Measurements from ENCODE around the gene HIRA.
A peak's percentile ranks its signal among the peaks of the same experiment; 100 is the strongest.
"Not testable (repeated sequence)": the region's sequence is repeated elsewhere in the genome, so short reads cannot be mapped to it uniquely, and the experiment has no call there.

HIRA gene

DNA sequence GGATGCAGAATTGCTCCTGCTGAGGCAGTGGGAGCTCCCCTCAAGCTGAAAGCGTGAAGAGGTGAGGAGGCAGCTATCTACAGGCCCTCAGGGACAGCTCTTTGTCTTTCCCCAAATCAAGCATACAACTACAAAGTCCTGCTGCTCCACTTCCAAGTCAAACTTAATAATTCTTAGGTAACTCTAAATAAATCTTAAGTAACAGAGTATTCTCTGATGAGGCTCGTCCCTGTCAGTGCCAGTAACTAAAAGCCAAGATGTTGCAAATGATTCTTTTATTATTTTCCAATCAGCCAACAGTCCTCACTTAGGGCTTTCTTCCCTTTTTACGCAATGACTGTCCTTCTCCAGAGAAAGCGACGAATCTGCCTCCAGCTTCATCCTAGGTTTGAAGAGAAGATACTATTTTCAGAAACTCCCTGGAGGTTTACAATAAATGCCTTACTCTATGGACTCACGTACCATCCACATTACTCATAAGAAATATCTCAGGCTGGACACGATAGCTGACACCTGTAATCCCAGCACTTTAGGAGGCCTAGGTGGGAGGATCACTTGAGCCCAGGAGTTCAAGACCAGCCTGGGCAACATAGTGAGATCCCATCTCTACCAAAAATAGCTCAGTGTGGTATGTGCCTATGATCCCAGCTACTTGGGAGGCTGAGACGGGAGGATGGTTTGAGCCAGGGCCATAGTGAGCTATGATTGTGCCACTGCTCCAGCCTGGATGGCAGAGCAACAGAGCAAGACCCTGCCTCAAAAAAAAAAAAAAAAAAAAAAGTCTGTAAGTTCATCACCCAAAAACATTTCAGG lies 19.0 kb upstream of the HIRA start:
- DNase-seq (ENCODE audit: low spot score), result no peak
- TF ChIP-seq, protein P1, sequence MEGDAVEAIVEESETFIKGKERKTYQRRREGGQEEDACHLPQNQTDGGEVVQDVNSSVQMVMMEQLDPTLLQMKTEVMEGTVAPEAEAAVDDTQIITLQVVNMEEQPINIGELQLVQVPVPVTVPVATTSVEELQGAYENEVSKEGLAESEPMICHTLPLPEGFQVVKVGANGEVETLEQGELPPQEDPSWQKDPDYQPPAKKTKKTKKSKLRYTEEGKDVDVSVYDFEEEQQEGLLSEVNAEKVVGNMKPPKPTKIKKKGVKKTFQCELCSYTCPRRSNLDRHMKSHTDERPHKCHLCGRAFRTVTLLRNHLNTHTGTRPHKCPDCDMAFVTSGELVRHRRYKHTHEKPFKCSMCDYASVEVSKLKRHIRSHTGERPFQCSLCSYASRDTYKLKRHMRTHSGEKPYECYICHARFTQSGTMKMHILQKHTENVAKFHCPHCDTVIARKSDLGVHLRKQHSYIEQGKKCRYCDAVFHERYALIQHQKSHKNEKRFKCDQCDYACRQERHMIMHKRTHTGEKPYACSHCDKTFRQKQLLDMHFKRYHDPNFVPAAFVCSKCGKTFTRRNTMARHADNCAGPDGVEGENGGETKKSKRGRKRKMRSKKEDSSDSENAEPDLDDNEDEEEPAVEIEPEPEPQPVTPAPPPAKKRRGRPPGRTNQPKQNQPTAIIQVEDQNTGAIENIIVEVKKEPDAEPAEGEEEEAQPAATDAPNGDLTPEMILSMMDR (IDR thresholded peaks at IDR 0.05; ENCODE audit: extremely low read depth, insufficient read depth, missing control alignments), result no peak
- in situ Hi-C loops (cut with MboI; ENCODE audit: low pct_unique_long_range_greater_than_20kb, low sequenced_read_pairs, unreplicated experiment), result no loop called here

DNA sequence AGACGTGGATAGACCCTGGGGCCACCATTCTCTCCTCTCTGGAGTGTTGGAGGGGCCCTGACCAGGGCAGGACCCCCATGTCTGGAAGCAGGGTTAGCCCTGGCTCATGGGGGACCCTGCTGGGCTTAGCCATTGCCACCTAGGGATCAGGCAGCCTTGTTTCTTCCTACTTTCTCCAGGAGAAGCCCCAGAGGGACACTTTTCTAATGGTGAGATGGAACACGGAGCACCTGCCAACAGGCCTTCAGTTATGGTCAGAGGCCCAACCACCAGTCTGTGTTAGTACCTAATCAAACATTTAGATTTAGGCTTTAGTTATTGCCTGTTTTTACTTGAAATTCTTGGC lies 17.9 kb upstream of the HIRA start:
- TF ChIP-seq, protein P1 (IDR thresholded peaks at IDR 0.05; ENCODE audit: extremely low read depth, insufficient read depth, missing control alignments), result no peak
- no peak for DNase-seq (ENCODE audit: low spot score)
- in situ Hi-C loops (cut with MboI; ENCODE audit: low pct_unique_long_range_greater_than_20kb, low sequenced_read_pairs, unreplicated experiment), result no loop called here

DNA sequence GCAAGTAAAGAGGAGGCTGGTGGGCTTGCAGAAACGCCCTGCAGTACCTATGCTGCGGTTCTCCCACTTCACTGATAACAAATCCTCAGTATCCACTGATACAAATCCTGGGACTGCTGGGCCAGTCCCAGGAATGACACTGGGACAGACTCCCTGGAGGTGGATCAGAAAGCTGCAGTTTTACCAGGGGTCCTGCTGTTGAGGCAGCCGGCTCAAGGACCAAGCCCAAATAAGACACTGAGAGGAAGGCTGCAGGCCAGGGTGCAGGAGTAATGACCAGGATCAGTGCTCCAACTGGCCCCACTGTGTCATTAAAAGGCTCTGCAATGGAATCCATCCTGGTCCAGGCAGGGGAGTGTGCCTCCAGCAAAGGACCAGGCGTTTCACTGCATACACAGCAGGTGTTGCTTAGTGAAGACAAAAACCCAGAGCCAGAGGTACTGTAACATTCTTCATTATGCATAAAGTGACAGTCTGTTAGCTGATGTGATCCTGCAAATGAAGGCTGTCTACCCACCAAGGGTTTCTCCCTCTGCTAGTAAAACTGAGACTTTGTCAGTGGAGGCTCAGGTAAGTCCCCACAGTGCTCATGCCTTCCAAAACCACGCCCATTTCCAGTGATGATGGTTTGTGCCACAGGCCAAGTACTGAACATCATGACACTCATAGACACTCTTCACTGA lies 17.3 kb upstream of the HIRA start:
- TF ChIP-seq, protein P1 (IDR thresholded peaks at IDR 0.05; ENCODE audit: extremely low read depth, insufficient read depth, missing control alignments), result no peak
- peak; percentile 70 for DNase-seq (ENCODE audit: low spot score)
- in situ Hi-C loops (cut with MboI; ENCODE audit: low pct_unique_long_range_greater_than_20kb, low sequenced_read_pairs, unreplicated experiment), result no loop called here

DNA sequence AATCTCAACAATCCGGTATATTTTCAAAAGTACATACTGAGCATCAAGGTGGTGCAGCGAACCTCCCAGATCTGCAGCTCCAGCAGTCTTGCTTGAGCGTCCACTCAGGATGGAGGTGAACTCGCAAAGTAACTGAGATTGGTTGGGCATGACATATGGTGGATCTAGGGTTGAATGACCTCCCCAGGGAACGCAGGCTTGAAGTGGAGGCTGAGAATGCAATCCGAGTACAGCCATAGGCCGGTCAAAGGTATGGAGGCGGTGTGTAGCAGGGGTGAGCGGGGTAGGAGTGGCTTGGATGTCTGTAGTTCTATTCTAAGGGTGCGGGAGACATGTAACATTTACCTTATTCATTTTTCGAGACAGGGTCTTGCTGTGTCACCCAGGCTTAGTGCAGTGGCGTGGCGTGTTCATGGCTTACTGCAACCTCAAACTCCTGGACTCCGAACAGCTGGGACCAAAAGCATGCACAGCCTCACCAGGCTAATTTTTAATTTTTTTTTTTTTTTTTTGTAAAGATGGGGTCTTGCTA lies 16.6 kb upstream of the HIRA start:
- TF ChIP-seq, protein P1 (IDR thresholded peaks at IDR 0.05; ENCODE audit: extremely low read depth, insufficient read depth, missing control alignments), result no peak
- in situ Hi-C loops (cut with MboI; ENCODE audit: low pct_unique_long_range_greater_than_20kb, low sequenced_read_pairs, unreplicated experiment), result no loop called here
- DNase-seq (ENCODE audit: low spot score), result peak; percentile 80

DNA sequence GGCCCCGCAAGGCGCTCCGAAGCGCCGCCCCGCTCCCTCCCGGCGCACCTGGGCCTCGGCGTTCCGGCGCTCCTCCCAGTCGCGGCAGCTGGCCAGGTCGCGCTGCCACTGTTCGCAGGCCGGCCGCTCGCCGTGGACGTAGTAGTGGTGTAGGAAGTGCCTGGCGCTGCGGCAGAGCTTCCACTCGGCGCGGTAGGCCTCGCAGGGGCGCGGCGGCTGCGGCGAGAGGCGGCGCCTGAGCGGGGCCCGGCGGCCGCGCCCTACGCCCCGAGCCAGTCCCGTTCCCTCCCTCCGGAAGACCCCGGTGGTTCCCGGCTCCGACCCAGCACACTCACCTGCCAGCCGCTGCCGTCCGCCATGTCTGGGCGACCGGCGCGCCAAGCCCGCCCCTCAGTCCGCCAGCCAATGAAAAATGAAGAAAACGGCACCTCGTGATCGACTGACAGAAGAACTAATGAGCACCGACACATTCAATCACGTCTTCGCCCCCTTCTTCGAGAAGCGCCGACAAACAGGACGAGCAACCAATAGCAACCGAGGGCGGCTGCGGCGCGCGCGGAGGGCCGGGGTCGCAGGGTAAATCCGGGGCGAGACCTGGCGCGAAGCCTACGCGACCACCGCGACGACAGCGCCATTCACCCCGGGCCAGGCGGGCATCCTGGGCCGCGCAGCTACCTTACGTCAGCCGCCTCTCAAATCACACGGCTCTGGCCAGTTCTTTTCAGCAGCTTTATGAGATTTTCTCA lies 16.0 kb upstream of the HIRA start, which contains the start of gene C22orf39:
Gene C22orf39, minus strand, starts transcription at position 382 of the 746 bp plus-strand sequence. Its CDS starts 23 bp downstream, at position 359.
- TF ChIP-seq, protein P1 (IDR thresholded peaks at IDR 0.05; ENCODE audit: extremely low read depth, insufficient read depth, missing control alignments), result no peak
- peak; percentile 98 for DNase-seq (ENCODE audit: low spot score)
- in situ Hi-C loops (cut with MboI; ENCODE audit: low pct_unique_long_range_greater_than_20kb, low sequenced_read_pairs, unreplicated experiment), result no loop called here

DNA sequence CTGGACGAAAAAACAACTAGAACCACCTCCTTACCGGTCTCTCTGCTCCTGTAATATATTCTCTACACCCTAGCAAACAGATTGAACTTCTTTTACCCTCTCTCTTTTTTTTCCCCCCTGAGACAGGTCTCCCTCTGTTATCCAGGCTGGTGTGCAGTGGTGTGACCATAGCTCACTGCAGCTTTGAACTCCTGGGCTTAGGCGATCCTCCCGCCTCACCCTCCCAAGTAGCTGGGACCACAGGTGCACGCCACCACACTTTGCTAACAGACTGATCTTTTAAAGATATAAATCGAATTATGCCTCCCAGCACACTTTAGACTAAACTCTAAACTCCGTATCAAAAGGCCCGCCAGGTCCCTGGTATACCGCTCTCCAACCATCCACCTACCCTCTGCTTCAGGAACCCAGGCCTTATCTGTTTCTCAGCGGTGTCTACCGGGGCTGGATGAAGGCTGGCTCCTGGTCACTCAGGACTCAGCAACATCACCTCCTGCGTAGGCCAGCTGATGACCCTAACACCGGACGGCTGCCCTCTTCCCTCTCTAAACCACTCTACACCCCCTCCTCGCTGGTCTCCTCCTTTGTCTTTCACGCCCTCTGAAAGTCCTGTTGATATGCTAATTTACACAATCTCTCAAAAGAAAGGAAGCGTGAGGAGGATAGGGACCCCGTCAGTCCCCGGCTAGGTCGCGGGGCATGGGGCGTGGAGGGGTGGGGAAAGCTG lies 15.2 kb upstream of the HIRA start:
- TF ChIP-seq, protein P1 (IDR thresholded peaks at IDR 0.05; ENCODE audit: extremely low read depth, insufficient read depth, missing control alignments), result no peak
- in situ Hi-C loops (cut with MboI; ENCODE audit: low pct_unique_long_range_greater_than_20kb, low sequenced_read_pairs, unreplicated experiment), result no loop called here
- DNase-seq (ENCODE audit: low spot score), result no peak

DNA sequence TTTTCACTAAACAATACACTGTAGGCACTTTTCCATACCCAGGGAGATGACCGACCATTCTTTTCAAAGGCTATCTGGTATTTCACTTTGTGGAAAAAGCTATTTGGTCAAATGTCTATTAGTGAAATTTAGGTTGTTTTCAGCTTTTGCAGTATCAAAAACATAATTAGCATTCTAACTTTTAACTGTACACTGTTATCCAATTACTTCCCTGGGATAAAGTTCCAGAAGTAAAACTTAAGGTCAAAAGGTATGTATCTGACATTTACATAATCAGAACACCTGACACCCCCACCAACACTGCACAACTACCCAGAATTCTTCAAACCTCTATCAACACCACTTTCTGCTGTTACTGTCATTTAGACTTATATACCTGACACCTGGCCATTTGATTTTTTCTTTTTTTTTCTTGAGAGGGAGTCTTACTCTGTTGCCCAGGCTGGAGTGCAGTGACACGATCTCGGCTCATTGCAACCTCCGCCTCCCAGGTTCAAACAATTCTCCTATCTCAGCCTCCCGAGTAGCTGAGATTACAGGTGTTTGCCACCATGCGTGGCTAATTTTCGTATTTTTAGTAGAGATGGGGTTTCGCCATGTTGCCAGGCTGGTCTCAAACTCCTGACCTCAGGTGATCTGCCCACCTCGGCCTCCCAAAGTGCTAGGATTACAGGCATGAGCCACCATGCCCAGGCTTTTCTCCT lies 13.9 kb upstream of the HIRA start:
- DNase-seq (ENCODE audit: low spot score); in situ Hi-C loops (cut with MboI; ENCODE audit: low pct_unique_long_range_greater_than_20kb, low sequenced_read_pairs, unreplicated experiment): not testable (repeated sequence)

Measured in GM13977 (cell line).